ENCODE data around the gene IER5L.

IER5L gene

GRCh38 chr9:129206401-129206800, 28.3 kb upstream of the IER5L start:
- H3K27ac ChIP-seq (ENCODE audit: low read depth, low read length) = no peak overlapping the region

GRCh38 chr9:129204840-129205239, 26.8 kb upstream of the IER5L start:
- TF ChIP-seq EZH2phosphoT487 (conservative IDR thresholded peaks at IDR 0.05; ENCODE audit: low read length) (no peak), CTCF (IDR thresholded peaks at IDR 0.05; ENCODE audit: insufficient read depth, low read length, poor library complexity, severe bottlenecking) (no peak)
- Histone ChIP-seq H3K79me2 (ENCODE audit: insufficient read depth, low read length) (no peaks in the 10 kb centered on the region), H3K9ac (ENCODE audit: low read length) (no peak overlapping the region), H4K20me1 (ENCODE audit: low read depth, low read length) (no peaks in the 10 kb centered on the region), H3K27me3 (ENCODE audit: low read length) (no peaks in the 10 kb centered on the region), H2AFZ (ENCODE audit: low read depth, low read length, severe bottlenecking) (no peak overlapping the region), H3F3A (ENCODE audit: insufficient read depth) (no peaks in the 10 kb centered on the region), H3K9me2 (replicated peaks; ENCODE audit: insufficient read depth, low read length) (no peaks in the 10 kb centered on the region), H3K4me2 (ENCODE audit: low read depth, low read length, poor library complexity, severe bottlenecking) (no peak overlapping the region), H3K36me3 (ENCODE audit: low read length) (no peaks in the 10 kb centered on the region), H3K4me3 (ENCODE audit: insufficient read depth, low read length, poor library complexity, severe bottlenecking) (no peak overlapping the region), H3K9me3 (ENCODE audit: insufficient read depth, low read length) (no peaks in the 10 kb centered on the region), H3K27ac (ENCODE audit: low read depth, low read length) (no peak overlapping the region)

More at GRCh38 chr9:129206401-129206800, 28.3 kb upstream of the IER5L start:
- no peak overlapping the region for H3K9ac ChIP-seq (ENCODE audit: low read length)
- H3K36me3 ChIP-seq (ENCODE audit: low read length) = no peaks in the 10 kb centered on the region
- no peaks in the 10 kb centered on the region for H3K9me2 ChIP-seq (replicated peaks; ENCODE audit: insufficient read depth, low read length)
- H4K20me1 ChIP-seq (ENCODE audit: low read depth, low read length) = no peaks in the 10 kb centered on the region
- no peaks in the 10 kb centered on the region for H3K27me3 ChIP-seq (ENCODE audit: low read length)
- H3F3A ChIP-seq (ENCODE audit: insufficient read depth) = no peaks in the 10 kb centered on the region
- no peaks in the 10 kb centered on the region for H3K79me2 ChIP-seq (ENCODE audit: insufficient read depth, low read length)
- TF ChIP-seq EZH2phosphoT487 (conservative IDR thresholded peaks at IDR 0.05; ENCODE audit: low read length) (no peak), CTCF (IDR thresholded peaks at IDR 0.05; ENCODE audit: insufficient read depth, low read length, poor library complexity, severe bottlenecking) (no peak)
- no peak overlapping the region for H3K4me2 ChIP-seq (ENCODE audit: low read depth, low read length, poor library complexity, severe bottlenecking)
- H3K9me3 ChIP-seq (ENCODE audit: insufficient read depth, low read length) = no peaks in the 10 kb centered on the region
- no peak overlapping the region for H2AFZ ChIP-seq (ENCODE audit: low read depth, low read length, severe bottlenecking)
- no peak overlapping the region for H3K4me3 ChIP-seq (ENCODE audit: insufficient read depth, low read length, poor library complexity, severe bottlenecking)

GRCh38 chr9:129203556-129203909, 25.5 kb upstream of the IER5L start:
- no peak overlapping the region for H2AFZ ChIP-seq (ENCODE audit: low read depth, low read length, severe bottlenecking)
- H3K27ac ChIP-seq (ENCODE audit: low read depth, low read length) = no peak overlapping the region
- H3K9me2 ChIP-seq (replicated peaks; ENCODE audit: insufficient read depth, low read length) = no peaks in the 10 kb centered on the region
- H3K79me2 ChIP-seq (ENCODE audit: insufficient read depth, low read length) = no peaks in the 10 kb centered on the region
- TF ChIP-seq EZH2phosphoT487 (conservative IDR thresholded peaks at IDR 0.05; ENCODE audit: low read length) (no peak), CTCF (IDR thresholded peaks at IDR 0.05; ENCODE audit: insufficient read depth, low read length, poor library complexity, severe bottlenecking) (no peak)
- no peaks in the 10 kb centered on the region for H3K36me3 ChIP-seq (ENCODE audit: low read length)
- H3K27me3 ChIP-seq (ENCODE audit: low read length) = no peaks in the 10 kb centered on the region
- H3K4me2 ChIP-seq (ENCODE audit: low read depth, low read length, poor library complexity, severe bottlenecking) = no peak overlapping the region
- H3K4me3 ChIP-seq (ENCODE audit: insufficient read depth, low read length, poor library complexity, severe bottlenecking) = no peak overlapping the region
- H3K9me3 ChIP-seq (ENCODE audit: insufficient read depth, low read length) = no peaks in the 10 kb centered on the region
- no peaks in the 10 kb centered on the region for H4K20me1 ChIP-seq (ENCODE audit: low read depth, low read length)
- H3F3A ChIP-seq (ENCODE audit: insufficient read depth) = no peaks in the 10 kb centered on the region
- no peak overlapping the region for H3K9ac ChIP-seq (ENCODE audit: low read length)

Data from SU-DHL-6 (cell line).